BLaER1 treated with 17β-estradiol and CSF1 and Interleukin-3, amounts not matched to agents 10 nM and 100 nM (cell line): ENCODE results near the gene FATE1.

ENCODE experiments used
- H3K27ac ChIP-seq, 11 experiments: shearing (Covaris generic); formaldehyde crosslinking; 2 replicates each; pipeline ENCODE4 v1.8.1; 2022
- H3K27me3 ChIP-seq, 11 experiments: shearing (Covaris generic); formaldehyde crosslinking; 2 replicates each; pipeline ENCODE4 v1.8.1; 2022
- H3K36me3 ChIP-seq, 11 experiments: shearing (Covaris generic); formaldehyde crosslinking; 2 replicates each; pipeline ENCODE4 v1.8.1; 2022
- H3K4me1 ChIP-seq, 10 experiments: shearing (Covaris generic); formaldehyde crosslinking; 2 replicates each; pipeline ENCODE4 v1.8.1; 2022
- H3K4me2 ChIP-seq, 11 experiments: shearing (Covaris generic); formaldehyde crosslinking; 2 replicates each; pipeline ENCODE4 v1.8.1; 2022
- H3K4me3 ChIP-seq, 10 experiments: shearing (Covaris generic); formaldehyde crosslinking; 2 replicates each; pipeline ENCODE4 v1.8.1; 2022
- H3K9ac ChIP-seq, 11 experiments: shearing (Covaris generic); formaldehyde crosslinking; 2 replicates each; pipeline ENCODE4 v1.8.1; 2022
- H3K9me3 ChIP-seq, 11 experiments: shearing (Covaris generic); formaldehyde crosslinking; replicated peaks in 1 of 11; 2 replicates each; pipeline ENCODE4 v1.8.1; 2022
- H4K20me1 ChIP-seq, 11 experiments: shearing (Covaris generic); formaldehyde crosslinking; 2 replicates each; pipeline ENCODE4 v1.8.1; 2022
- Cebpa-rat ChIP-seq, 11 experiments: shearing (Covaris generic); IDR thresholded peaks; 2 replicates each; pipeline ENCODE4 v1.8.1; 2022

FATE1 gene

DNA sequence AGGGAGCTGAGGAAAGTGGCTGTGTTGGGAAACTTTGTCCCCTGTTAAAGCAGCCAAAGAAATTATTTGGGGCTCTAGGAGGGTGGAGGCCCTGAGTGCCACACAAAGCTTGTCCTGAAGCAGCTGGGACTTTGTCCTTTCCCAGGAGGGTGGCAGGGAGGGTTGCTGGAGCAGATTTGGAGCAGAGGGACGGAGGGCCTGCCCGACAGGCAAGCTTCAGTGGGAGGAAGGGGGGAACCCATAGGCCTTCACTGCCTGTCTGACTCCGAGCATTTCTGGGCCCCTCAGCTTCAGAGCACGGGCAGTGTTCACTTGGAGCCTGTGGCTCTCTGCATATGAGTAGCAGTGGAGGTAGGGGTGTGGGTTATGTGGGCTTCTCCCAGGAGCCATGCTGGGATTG lies 11.5 kb downstream of the FATE1 start:
- Histone ChIP-seq H3K9ac (no peak overlapping the region), H3K36me3 (no peaks in the 10 kb centered on the region), H3K27me3 (peaks cover 82 to 97% (median 93%) of the 10 kb centered on the region in 11 experiments), H4K20me1 (peaks cover 0 to 14% (median 0%) of the 10 kb centered on the region in 11 experiments; a peak in 4 of 22 replicates), H3K4me1 (peaks cover 39 to 49% (median 46%) of the 10 kb centered on the region in 10 experiments), H3K9me3 (peaks cover 0 to 8% (median 0%) of the 10 kb centered on the region in 11 experiments; a peak in 3 of 22 replicates), H3K4me2 (peak overlapping the region in 1 of 11 experiments; percentile 75; a peak in 1 of 22 replicates), H3K4me3 (no peak overlapping the region), H3K27ac (no peak overlapping the region)
- TF ChIP-seq Cebpa-rat (IDR thresholded peaks at IDR 0.05), result no peak

DNA sequence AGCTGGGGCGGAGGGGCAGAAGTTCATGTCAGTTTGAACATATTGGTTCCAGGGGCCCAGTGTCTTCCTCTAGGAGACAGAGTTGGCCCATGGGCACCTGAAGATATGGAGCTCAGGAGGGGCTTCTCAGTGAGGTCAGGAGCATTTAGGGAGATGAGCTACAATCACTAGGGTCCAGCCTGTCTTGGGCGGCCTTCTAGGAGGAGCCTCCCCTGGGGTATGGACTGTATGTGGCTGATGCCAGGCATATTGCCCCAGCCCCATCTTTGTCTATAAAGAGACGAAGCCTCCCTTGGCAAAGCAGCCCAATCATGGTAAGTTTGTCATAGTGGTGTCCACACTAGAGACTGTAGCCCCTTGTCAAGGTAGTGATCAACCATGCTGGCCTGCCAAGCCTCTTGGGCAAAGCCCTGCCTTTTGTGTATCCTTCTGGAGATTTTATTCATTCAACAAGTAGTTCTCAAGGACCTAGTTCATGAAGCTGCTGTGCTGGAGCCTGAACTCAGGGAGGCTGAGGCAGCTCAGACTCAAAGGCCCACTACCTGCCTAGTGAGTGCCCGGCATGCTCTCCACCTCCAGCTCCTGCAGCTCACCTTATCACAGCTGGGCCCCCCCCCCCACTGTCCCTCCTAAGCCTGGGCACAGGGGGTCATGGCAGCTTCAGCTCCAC lies 13.4 kb downstream of the FATE1 start:
- Histone ChIP-seq H4K20me1 (peaks cover 0 to 14% (median 0%) of the 10 kb centered on the region in 11 experiments; a peak in 4 of 22 replicates), H3K4me2 (no peak overlapping the region), H3K27me3 (peaks cover 88 to 97% (median 93%) of the 10 kb centered on the region in 11 experiments), H3K4me1 (peaks cover 20 to 31% (median 28%) of the 10 kb centered on the region in 10 experiments), H3K9me3 (no peaks in the 10 kb centered on the region), H3K4me3 (no peak overlapping the region), H3K36me3 (no peaks in the 10 kb centered on the region), H3K9ac (no peak overlapping the region), H3K27ac (no peak overlapping the region)
- no peak for TF ChIP-seq Cebpa-rat (IDR thresholded peaks at IDR 0.05)

DNA sequence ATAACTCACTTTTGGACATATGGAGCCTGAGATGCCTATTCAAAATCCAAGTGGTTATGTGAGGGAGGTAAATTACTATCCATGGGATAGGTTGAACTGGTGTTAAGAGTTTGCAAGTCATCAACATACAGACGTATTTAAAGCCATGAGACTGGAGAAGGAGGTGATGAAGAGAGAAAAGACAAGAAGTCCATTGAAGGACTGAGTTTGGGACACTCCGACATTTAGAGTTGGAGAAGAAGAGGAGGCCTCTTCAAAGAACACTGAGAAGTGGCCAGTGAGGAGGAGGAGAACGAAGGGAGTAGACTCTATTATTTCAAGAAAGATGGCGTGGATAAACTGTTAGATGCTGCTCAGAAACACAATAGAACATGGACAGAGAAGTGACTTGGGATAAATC lies 18.6 kb downstream of the FATE1 start, which contains the start of gene CNGA2:
CNGA2 (plus strand) TSS at position 301 of the 400 bp plus-strand sequence. CDS start 3,738 bp downstream, outside the sequence.
- H4K20me1 ChIP-seq, result peaks cover 0 to 7% (median 0%) of the 10 kb centered on the region in 11 experiments; a peak in 3 of 22 replicates
- peaks cover 87 to 97% (median 93%) of the 10 kb centered on the region in 11 experiments for H3K27me3 ChIP-seq
- H3K9ac ChIP-seq, result no peak within 1 kb of the TSS
- no peaks in the 10 kb centered on the region for H3K36me3 ChIP-seq
- H3K27ac ChIP-seq, result no peak within 1 kb of the TSS
- peaks cover 0 to 21% (median 15%) of the 10 kb centered on the region in 10 experiments; a peak in 13 of 20 replicates for H3K4me1 ChIP-seq
- H3K4me3 ChIP-seq, result no peak within 1 kb of the TSS
- TF ChIP-seq Cebpa-rat (IDR thresholded peaks at IDR 0.05), result no peak
- no peaks in the 10 kb centered on the region for H3K9me3 ChIP-seq
- no peak within 1 kb of the TSS; a peak in 1 of 22 replicates for H3K4me2 ChIP-seq

DNA sequence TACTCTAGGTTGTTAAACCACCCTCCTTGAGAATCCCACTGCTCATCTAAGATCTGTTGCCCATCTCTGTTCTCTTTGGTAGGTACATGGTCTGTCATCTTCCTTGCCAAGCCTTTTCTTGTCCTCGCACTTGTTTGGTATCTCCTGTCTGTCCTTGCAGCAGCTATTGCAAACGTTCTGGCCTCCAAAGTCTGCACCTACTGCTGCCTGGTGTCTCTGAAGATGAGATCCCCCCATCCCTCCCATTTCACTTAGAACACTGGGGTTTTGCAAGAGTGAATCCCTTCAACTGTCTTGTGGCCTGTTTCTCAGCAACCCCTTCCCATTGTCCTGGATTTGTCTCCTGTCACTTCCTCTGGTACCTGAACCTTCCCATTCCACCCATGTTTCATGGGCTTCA lies 19.4 kb downstream of the FATE1 start:
- H3K4me2 ChIP-seq, result no peak overlapping the region
- H3K27me3 ChIP-seq, result peaks cover 87 to 97% (median 93%) of the 10 kb centered on the region in 11 experiments
- no peak overlapping the region for H3K27ac ChIP-seq
- no peaks in the 10 kb centered on the region for H3K9me3 ChIP-seq
- peaks cover 0 to 21% (median 15%) of the 10 kb centered on the region in 10 experiments; a peak in 13 of 20 replicates for H3K4me1 ChIP-seq
- no peaks in the 10 kb centered on the region for H3K36me3 ChIP-seq
- peaks cover 0 to 9% (median 0%) of the 10 kb centered on the region in 11 experiments; a peak in 2 of 22 replicates for H4K20me1 ChIP-seq
- no peak overlapping the region for H3K4me3 ChIP-seq
- H3K9ac ChIP-seq, result no peak overlapping the region
- no peak for TF ChIP-seq Cebpa-rat (IDR thresholded peaks at IDR 0.05)

DNA sequence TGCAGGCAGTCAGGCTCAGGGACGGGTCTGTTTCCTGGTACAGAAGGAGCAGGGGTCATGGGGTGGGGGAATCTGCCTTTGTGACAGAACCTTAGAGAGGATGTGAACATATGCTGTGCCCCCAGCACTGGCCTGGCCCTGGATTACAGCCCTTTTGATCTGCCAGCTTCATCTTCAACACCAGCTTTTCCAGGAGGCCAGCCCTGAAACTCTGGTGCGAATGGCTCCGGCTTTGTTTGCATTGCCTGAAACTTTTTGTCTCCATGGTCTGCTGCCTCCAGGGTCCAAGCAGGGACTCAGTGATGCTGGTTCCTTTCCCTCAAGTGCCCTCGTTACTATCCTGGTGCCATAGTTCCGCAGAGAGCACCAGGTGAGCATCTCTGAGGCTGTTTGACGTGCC lies 20.9 kb downstream of the FATE1 start:
- H3K9ac ChIP-seq, result no peak overlapping the region
- H4K20me1 ChIP-seq, result peaks cover 0 to 9% (median 0%) of the 10 kb centered on the region in 11 experiments; a peak in 2 of 22 replicates
- peak overlapping the region in 8 of 11 experiments; percentile 16 to 61 (median 44); a peak in 14 of 22 replicates for H3K4me2 ChIP-seq
- no peak overlapping the region for H3K27ac ChIP-seq
- no peaks in the 10 kb centered on the region for H3K36me3 ChIP-seq
- H3K4me3 ChIP-seq, result no peak overlapping the region
- H3K27me3 ChIP-seq, result peaks cover 97 to 100% (median 100%) of the 10 kb centered on the region in 11 experiments
- H3K9me3 ChIP-seq, result peaks cover 0 to 14% (median 5%) of the 10 kb centered on the region in 11 experiments; a peak in 15 of 22 replicates
- no peak for TF ChIP-seq Cebpa-rat (IDR thresholded peaks at IDR 0.05)
- H3K4me1 ChIP-seq, result peaks cover 0 to 21% (median 15%) of the 10 kb centered on the region in 10 experiments; a peak in 13 of 20 replicates

DNA sequence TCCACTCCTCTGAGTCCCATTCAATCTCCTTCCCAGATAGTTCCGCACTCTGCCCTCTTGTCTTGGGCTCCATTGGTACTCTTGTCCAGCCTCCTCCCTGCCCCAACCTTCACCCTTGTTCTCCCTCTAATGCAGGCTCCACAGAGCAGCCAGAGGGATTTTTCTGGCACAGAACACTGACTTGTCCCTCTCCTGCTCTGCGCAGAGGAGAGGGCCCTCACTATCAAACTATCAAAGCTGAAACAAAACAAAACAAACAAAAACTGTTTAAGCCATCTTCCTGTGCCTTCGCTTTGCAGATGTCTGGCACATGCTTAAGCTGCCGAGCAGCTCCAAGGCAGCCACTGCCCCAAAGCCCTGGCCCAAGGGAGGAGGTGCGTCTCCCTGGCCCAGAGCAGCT lies 21.7 kb downstream of the FATE1 start:
- no peaks in the 10 kb centered on the region for H3K36me3 ChIP-seq
- peaks cover 97 to 100% (median 100%) of the 10 kb centered on the region in 11 experiments for H3K27me3 ChIP-seq
- peaks cover 0 to 22% (median 11%) of the 10 kb centered on the region in 11 experiments; a peak in 16 of 22 replicates for H3K9me3 ChIP-seq
- peaks cover 0 to 21% (median 15%) of the 10 kb centered on the region in 10 experiments; a peak in 13 of 20 replicates for H3K4me1 ChIP-seq
- H3K4me3 ChIP-seq, result no peak overlapping the region
- H3K9ac ChIP-seq, result no peak overlapping the region
- TF ChIP-seq Cebpa-rat (IDR thresholded peaks at IDR 0.05), result no peak
- no peak overlapping the region for H3K27ac ChIP-seq
- H3K4me2 ChIP-seq, result peak overlapping the region in 6 of 11 experiments; percentile 34 to 61 (median 51); a peak in 5 of 22 replicates
- H4K20me1 ChIP-seq, result peaks cover 0 to 9% (median 0%) of the 10 kb centered on the region in 11 experiments; a peak in 2 of 22 replicates

DNA sequence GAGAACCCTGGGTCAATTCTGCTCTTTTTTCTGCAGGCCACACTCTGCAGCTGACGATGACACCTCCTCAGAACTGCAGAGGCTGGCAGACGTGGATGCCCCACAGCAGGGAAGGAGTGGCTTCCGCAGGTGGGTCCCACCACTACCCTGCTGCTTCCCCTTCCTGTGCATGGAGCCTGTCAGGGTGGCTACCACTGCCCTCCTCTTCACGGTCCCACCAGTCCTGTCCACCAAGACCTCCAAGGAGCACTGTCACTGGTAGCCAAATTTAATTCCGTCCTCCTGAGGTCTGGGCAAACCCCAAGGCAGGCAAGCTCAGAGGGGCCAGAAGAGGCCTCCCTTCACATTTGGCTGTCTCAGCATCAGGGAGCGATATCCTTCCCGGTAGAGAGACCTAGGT lies 22.9 kb downstream of the FATE1 start:
- Histone ChIP-seq H3K4me1 (peaks cover 0 to 21% (median 15%) of the 10 kb centered on the region in 10 experiments; a peak in 13 of 20 replicates), H3K27me3 (peaks cover 94 to 98% (median 97%) of the 10 kb centered on the region in 11 experiments), H3K4me3 (no peak overlapping the region), H3K27ac (no peak overlapping the region), H3K4me2 (no peak overlapping the region), H3K36me3 (no peaks in the 10 kb centered on the region), H3K9me3 (peaks cover 0 to 23% (median 11%) of the 10 kb centered on the region in 11 experiments; a peak in 16 of 22 replicates), H3K9ac (no peak overlapping the region), H4K20me1 (peaks cover 0 to 9% (median 0%) of the 10 kb centered on the region in 11 experiments; a peak in 2 of 22 replicates)
- no peak for TF ChIP-seq Cebpa-rat (IDR thresholded peaks at IDR 0.05)

DNA sequence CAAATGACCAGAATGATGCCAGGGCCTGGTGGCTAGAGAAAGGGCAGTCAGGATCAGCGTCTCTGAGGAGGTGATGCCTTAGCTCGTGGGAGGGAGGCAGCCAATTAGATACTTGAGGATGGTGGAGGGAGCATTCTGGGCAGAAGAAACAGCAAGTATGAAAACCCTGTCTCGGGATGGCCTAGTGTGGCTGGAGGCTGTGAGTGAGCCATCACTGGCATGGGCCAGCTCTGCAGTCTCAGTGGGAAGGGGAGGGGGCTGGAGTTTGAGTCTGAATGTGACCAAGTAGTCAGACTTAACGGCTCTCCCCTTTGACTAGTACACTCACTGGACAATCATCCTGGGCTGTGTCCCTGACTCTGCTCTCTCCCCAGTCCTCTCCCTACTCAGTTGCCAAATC lies 25.8 kb downstream of the FATE1 start:
- H4K20me1 ChIP-seq, result peaks cover 0 to 9% (median 0%) of the 10 kb centered on the region in 11 experiments; a peak in 3 of 22 replicates
- H3K9me3 ChIP-seq, result peaks cover 0 to 23% (median 11%) of the 10 kb centered on the region in 11 experiments; a peak in 16 of 22 replicates
- peaks cover 93 to 98% (median 97%) of the 10 kb centered on the region in 11 experiments for H3K27me3 ChIP-seq
- H3K27ac ChIP-seq, result no peak overlapping the region
- no peaks in the 10 kb centered on the region for H3K36me3 ChIP-seq
- TF ChIP-seq Cebpa-rat (IDR thresholded peaks at IDR 0.05), result no peak
- H3K4me3 ChIP-seq, result no peak overlapping the region
- H3K4me2 ChIP-seq, result no peak overlapping the region
- no peak overlapping the region for H3K9ac ChIP-seq
- peaks cover 0 to 12% (median 8%) of the 10 kb centered on the region in 10 experiments; a peak in 13 of 20 replicates for H3K4me1 ChIP-seq

DNA sequence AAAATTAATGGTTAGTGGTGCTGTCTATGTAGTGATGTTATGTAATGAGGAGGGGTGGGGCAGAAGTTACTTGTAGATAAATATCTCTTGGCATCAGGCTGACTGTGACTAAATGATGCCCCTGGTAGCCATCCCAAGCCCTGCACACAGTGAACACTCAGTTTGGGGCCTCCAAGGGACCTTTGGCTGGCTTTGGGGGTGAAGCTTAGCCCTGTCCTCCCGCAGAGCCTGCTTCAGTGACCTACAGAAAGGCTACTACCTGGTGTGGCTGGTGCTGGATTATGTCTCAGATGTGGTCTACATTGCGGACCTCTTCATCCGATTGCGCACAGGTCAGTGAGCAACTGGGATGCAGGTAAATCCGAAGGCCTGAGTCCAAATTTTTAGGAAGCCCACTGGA lies 26.5 kb downstream of the FATE1 start:
- Histone ChIP-seq H3K9me3 (peaks cover 0 to 23% (median 11%) of the 10 kb centered on the region in 11 experiments; a peak in 16 of 22 replicates), H3K4me3 (no peak overlapping the region), H3K4me2 (no peak overlapping the region), H3K9ac (no peak overlapping the region), H3K27me3 (peaks cover 93 to 98% (median 97%) of the 10 kb centered on the region in 11 experiments), H4K20me1 (peaks cover 0 to 9% (median 0%) of the 10 kb centered on the region in 11 experiments; a peak in 3 of 22 replicates), H3K27ac (no peak overlapping the region), H3K36me3 (no peaks in the 10 kb centered on the region), H3K4me1 (peaks cover 0 to 5% (median 1%) of the 10 kb centered on the region in 10 experiments; a peak in 5 of 20 replicates)
- no peak for TF ChIP-seq Cebpa-rat (IDR thresholded peaks at IDR 0.05)
